Stimulated activated CD8-positive, alpha-beta memory T cell treated with anti-CD3 and anti-CD28 coated beads, Interleukin-7, amount 100 ng/mL, for 24 hours (primary cell): ENCODE measurements around the gene TP63.
"Not testable (repeated sequence)": the region's sequence is repeated elsewhere in the genome, so short reads cannot be mapped to it uniquely, and the experiment has no call there.

Experiments used
- DNase-seq: peaks from one replicate; pipeline ENCODE4 v3.0.0-alpha.2; 2020; ENCODE audit warnings: low read depth

TP63 gene

GRCh38 chr3:189631373-189631408 lies at the start of gene TP63:
Gene TP63, plus strand, starts transcription at chr3:189631389. Its CDS starts 127 bp downstream, at chr3:189631516.
- DNase-seq = no peak

GRCh38 chr3:189582179-189582578 lies 49.0 kb upstream of the TP63 start:
- DNase-seq = no peak

- no peak for DNase-seq
Observed at GRCh38 chr3:189584645-189585044, 46.5 kb upstream of the TP63 start.

GRCh38 chr3:189586941-189587663 lies 44.1 kb upstream of the TP63 start:
- DNase-seq = no peak

- no peak for DNase-seq
Observed at GRCh38 chr3:189587664-189588040, 43.5 kb upstream of the TP63 start.

- no peak for DNase-seq
Observed at GRCh38 chr3:189588070-189588469, 43.1 kb upstream of the TP63 start.

GRCh38 chr3:189588475-189589178 lies 42.6 kb upstream of the TP63 start:
- DNase-seq = no peak

GRCh38 chr3:189589179-189589569 lies 42.0 kb upstream of the TP63 start:
- DNase-seq = no peak

- DNase-seq = no peak
Observed at GRCh38 chr3:189590223-189590622, 41.0 kb upstream of the TP63 start.

- no peak for DNase-seq
Observed at GRCh38 chr3:189593581-189593980, 37.6 kb upstream of the TP63 start.

- not testable (repeated sequence) for DNase-seq
Observed at GRCh38 chr3:189596078-189596979, 34.9 kb upstream of the TP63 start.

- no peak for DNase-seq
Observed at GRCh38 chr3:189597918-189598317, 33.3 kb upstream of the TP63 start.

GRCh38 chr3:189598530-189599225 lies 32.5 kb upstream of the TP63 start:
- DNase-seq = no peak

GRCh38 chr3:189602471-189602870 lies 28.7 kb upstream of the TP63 start:
- DNase-seq = no peak

- no peak for DNase-seq
Observed at GRCh38 chr3:189605717-189606116, 25.5 kb upstream of the TP63 start.

GRCh38 chr3:189606774-189607173 lies 24.4 kb upstream of the TP63 start:
- no peak for DNase-seq

- not testable (repeated sequence) for DNase-seq
Observed at GRCh38 chr3:189612641-189613040, 18.5 kb upstream of the TP63 start.

- DNase-seq = no peak
Observed at GRCh38 chr3:189613122-189613521, 18.1 kb upstream of the TP63 start.

- no peak for DNase-seq
Observed at GRCh38 chr3:189621948-189622603, 9.1 kb upstream of the TP63 start.

- no peak for DNase-seq
Observed at GRCh38 chr3:189622629-189623028, 8.6 kb upstream of the TP63 start.

GRCh38 chr3:189624130-189624529 lies 7.1 kb upstream of the TP63 start:
- no peak for DNase-seq

- DNase-seq = no peak
Observed at GRCh38 chr3:189625071-189625470, 6.1 kb upstream of the TP63 start.
